Aorta (tissue), 4 donors: ENCODE measurements around the gene NDUFS4. TPM values are rescaled to one million over a fixed set of nuclear protein-coding genes. Genes with fewer than 3 reads are reported as not detected.

ENCODE experiments used
- polyA plus RNA-seq, 2 donors: library from polyadenylated mRNA; stranded (reverse); fragments of 200-250 nt; gene quantifications; one replicate each; pipeline ENCODE4 v1.2.3, GENCODE V29; 2013
- total RNA-seq, 2 donors: library from RNA; stranded (reverse); fragmentation: NEBNext Ultra II Directional; extraction: Animal tissue kit (Norgen Biotek cat#: 25700); gene quantifications; one replicate each; pipeline ENCODE4 v1.2.1, GENCODE V29; 2021
- donor health status: healthy with polysubstance abuse.
- donor health status: Bipolar disorder and iron deficiency.
- donor health status: DM: no; HTN: no; CAD: no.
- donor health status: DM: yes; HTN: yes; CAD: no.

Gene NDUFS4
- total and polyA plus RNA-seq, 4 donors: 56.6 to 120 (median 76.4) TPM

Other genes starting within 250 kb of the NDUFS4 start
- 10 to 100 TPM in 1 of 2 donors, 1 to 10 TPM in 1; 6.1 to 16.8 TPM for gene FST, start 80.0 kb upstream of the NDUFS4 start, total RNA-seq
- gene FST, start 80.0 kb upstream of the NDUFS4 start, polyA plus RNA-seq: 1 to 10 TPM; 1.8 to 7.5 TPM